Calu3 (cell line): ENCODE data around the gene ZNF527. TPM values are rescaled to one million over a fixed set of nuclear protein-coding genes. Genes with fewer than 3 reads are reported as not detected.
A peak's percentile ranks its signal among the peaks of the same experiment; 100 is the strongest.
"Not testable (repeated sequence)": the region's sequence is repeated elsewhere in the genome, so short reads cannot be mapped to it uniquely, and the experiment has no call there.

Experiments
- BruUV-seq: library from RNA; stranded (reverse); fragments of 400-500 nt; replicated peaks from 2 replicates; lab custom pipeline; 2021; lab: Mats Ljungman, UMichigan
- CTCF ChIA-PET: fragments of 300-600 bp; sonication (Branson Sonifier 250); formaldehyde crosslinking; loops from one replicate; lab custom pipeline; 2022; ENCODE audit warnings: antibody characterized with exemption; lab: Charles Lee
- DNase-seq: peaks from one replicate; pipeline ENCODE4 v3.0.0; 2022
- H3K27ac Mint-ChIP-seq: one replicate; pipeline ENCODE4 v1.8.0; 2022; ENCODE audit warnings: mixed read lengths; ENCODE audit not compliant: unreplicated experiment
- H3K27me3 Mint-ChIP-seq: one replicate; pipeline ENCODE4 v1.8.0; 2022; ENCODE audit warnings: mixed read lengths; ENCODE audit not compliant: unreplicated experiment
- H3K36me3 Mint-ChIP-seq: one replicate; pipeline ENCODE4 v1.8.0; 2022; ENCODE audit warnings: mild to moderate bottlenecking, moderate library complexity, mixed read lengths; ENCODE audit not compliant: insufficient read depth, unreplicated experiment
- H3K4me1 Mint-ChIP-seq: one replicate; pipeline ENCODE4 v1.8.0; 2022; ENCODE audit warnings: mild to moderate bottlenecking, low read depth, mixed read lengths; ENCODE audit not compliant: unreplicated experiment
- H3K4me3 Mint-ChIP-seq: one replicate; pipeline ENCODE4 v1.8.0; 2022; ENCODE audit warnings: mild to moderate bottlenecking, low read depth, moderate library complexity, mixed read lengths; ENCODE audit not compliant: unreplicated experiment
- H3K9me3 Mint-ChIP-seq: one replicate; pipeline ENCODE4 v1.8.0; 2022; ENCODE audit warnings: low read depth, mixed read lengths; ENCODE audit not compliant: unreplicated experiment
- intact Hi-C: fragments of 100-400 bp; cut with micrococcal nuclease; formaldehyde crosslinking; loops from one replicate; pipeline ENCODE4 v1.10.0; 2022; ENCODE audit not compliant: unreplicated experiment
- total RNA-seq: library from RNA; stranded (reverse); gene quantifications from 2 replicates; pipeline ENCODE4 v1.2.3, GENCODE V29; 2022
- TF ChIP-seq, protein P1 (sequence below): fragments of 200-600 bp; IDR thresholded peaks from one replicate; pipeline ENCODE4 v1.8.0; 2022; ENCODE audit warnings: antibody characterized with exemption; ENCODE audit not compliant: unreplicated experiment

The ZNF527 gene
- total RNA-seq, 1 experiment from 2014 or later, result 6.3 TPM

DNA sequence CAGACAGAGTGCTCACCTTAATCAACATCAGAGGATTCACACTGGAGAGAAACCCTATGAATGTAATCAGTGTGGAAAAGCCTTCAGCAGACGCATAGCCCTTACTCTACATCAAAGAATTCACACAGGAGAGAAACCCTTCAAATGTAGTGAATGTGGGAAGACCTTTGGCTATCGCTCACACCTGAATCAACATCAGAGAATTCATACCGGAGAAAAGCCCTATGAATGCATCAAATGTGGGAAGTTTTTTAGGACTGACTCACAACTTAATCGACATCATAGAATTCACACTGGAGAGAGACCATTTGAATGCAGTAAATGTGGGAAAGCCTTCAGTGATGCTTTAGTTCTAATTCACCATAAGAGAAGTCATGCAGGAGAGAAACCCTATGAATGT lies 18.3 kb downstream of the ZNF527 start:
- CTCF ChIA-PET, result no interaction called here
- TSS peak; percentile 17 for BruUV-seq
- peaks cover 29% of the 10 kb centered on the region for H3K9me3 Mint-ChIP-seq
- no peaks in the 10 kb centered on the region for H3K27me3 Mint-ChIP-seq
- peaks cover 12% of the 10 kb centered on the region for H3K36me3 Mint-ChIP-seq
- no peak overlapping the region for H3K27ac Mint-ChIP-seq
- H3K4me1 Mint-ChIP-seq, result no peaks in the 10 kb centered on the region
- H3K4me3 Mint-ChIP-seq, result no peak overlapping the region
- DNase-seq, result no peak
- intact Hi-C loops, result no loop called here
- TF ChIP-seq, protein P1, sequence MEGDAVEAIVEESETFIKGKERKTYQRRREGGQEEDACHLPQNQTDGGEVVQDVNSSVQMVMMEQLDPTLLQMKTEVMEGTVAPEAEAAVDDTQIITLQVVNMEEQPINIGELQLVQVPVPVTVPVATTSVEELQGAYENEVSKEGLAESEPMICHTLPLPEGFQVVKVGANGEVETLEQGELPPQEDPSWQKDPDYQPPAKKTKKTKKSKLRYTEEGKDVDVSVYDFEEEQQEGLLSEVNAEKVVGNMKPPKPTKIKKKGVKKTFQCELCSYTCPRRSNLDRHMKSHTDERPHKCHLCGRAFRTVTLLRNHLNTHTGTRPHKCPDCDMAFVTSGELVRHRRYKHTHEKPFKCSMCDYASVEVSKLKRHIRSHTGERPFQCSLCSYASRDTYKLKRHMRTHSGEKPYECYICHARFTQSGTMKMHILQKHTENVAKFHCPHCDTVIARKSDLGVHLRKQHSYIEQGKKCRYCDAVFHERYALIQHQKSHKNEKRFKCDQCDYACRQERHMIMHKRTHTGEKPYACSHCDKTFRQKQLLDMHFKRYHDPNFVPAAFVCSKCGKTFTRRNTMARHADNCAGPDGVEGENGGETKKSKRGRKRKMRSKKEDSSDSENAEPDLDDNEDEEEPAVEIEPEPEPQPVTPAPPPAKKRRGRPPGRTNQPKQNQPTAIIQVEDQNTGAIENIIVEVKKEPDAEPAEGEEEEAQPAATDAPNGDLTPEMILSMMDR, result no peak

GRCh38 chr19:37391399-37391798 lies 20.5 kb downstream of the ZNF527 start:
- intact Hi-C loops, BruUV-seq, H3K4me1 Mint-ChIP-seq, DNase-seq, H3K36me3 Mint-ChIP-seq, H3K27ac Mint-ChIP-seq, H3K27me3 Mint-ChIP-seq, CTCF ChIA-PET, H3K4me3 Mint-ChIP-seq: not testable (repeated sequence)
- peaks cover 24% of the 10 kb centered on the region for H3K9me3 Mint-ChIP-seq

DNA sequence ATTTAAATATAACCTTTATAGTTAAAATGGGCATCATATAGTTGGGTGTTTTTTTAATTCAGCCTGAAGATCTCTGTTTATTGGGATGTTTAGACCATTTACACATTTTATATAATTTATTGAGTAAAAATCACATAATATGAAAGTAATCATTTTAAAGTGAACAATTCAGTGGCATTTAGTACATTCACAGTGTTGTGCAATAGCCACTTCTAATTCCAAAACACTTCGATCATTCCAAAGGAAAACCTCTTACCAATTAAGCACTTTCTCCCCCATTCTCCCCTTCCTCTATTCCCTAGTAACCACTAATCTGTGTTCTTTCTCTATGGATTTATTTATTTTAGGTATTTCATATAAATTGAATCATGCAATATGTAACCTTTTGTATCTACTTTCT lies 30.2 kb downstream of the ZNF527 start:
- no peaks in the 10 kb centered on the region for H3K27me3 Mint-ChIP-seq
- no TSS peak for BruUV-seq
- H3K4me1 Mint-ChIP-seq, result no peaks in the 10 kb centered on the region
- CTCF ChIA-PET, result no interaction called here
- no peak overlapping the region for H3K4me3 Mint-ChIP-seq
- H3K36me3 Mint-ChIP-seq, result no peaks in the 10 kb centered on the region
- H3K9me3 Mint-ChIP-seq, result peaks cover 20% of the 10 kb centered on the region
- TF ChIP-seq, protein P1, result no peak
- no peak for DNase-seq
- intact Hi-C loops, result no loop called here
- no peak overlapping the region for H3K27ac Mint-ChIP-seq

GRCh38 chr19:37403403-37403802 lies 32.5 kb downstream of the ZNF527 start:
- Mint-ChIP-seq H3K36me3 (no peaks in the 10 kb centered on the region), H3K9me3 (peaks cover 28% of the 10 kb centered on the region), H3K4me1 (no peaks in the 10 kb centered on the region), H3K27me3 (no peaks in the 10 kb centered on the region), H3K4me3 (no peak overlapping the region), H3K27ac (no peak overlapping the region)
- DNase-seq, result no peak
- no TSS peak for BruUV-seq
- CTCF ChIA-PET, result no interaction called here
- intact Hi-C loops, result no loop called here
- TF ChIP-seq, protein P1, result no peak

- H3K4me3 Mint-ChIP-seq, H3K27me3 Mint-ChIP-seq, H3K4me1 Mint-ChIP-seq, intact Hi-C loops, DNase-seq, H3K27ac Mint-ChIP-seq, CTCF ChIA-PET, H3K36me3 Mint-ChIP-seq, BruUV-seq: not testable (repeated sequence)
- peaks cover 20% of the 10 kb centered on the region for H3K9me3 Mint-ChIP-seq
Observed at GRCh38 chr19:37406140-37406846, 35.4 kb downstream of the ZNF527 start.
